Loucy (cell line): ENCODE measurements around the gene RHBDF1.

ENCODE experiments used
- H2AFZ ChIP-seq: fragments of 200-600 bp; sonication (generic); 2 replicates; pipeline ENCODE4 v1.6.0; 2016; ENCODE audit warnings: antibody characterized with exemption, mild to moderate bottlenecking, low read length, moderate library complexity
- H3F3A ChIP-seq: fragments of 200-600 bp; 2 replicates; pipeline ENCODE4 v1.6.0; 2016; ENCODE audit warnings: antibody characterized with exemption, low read depth, mild to moderate bottlenecking
- H3K27me3 ChIP-seq: fragments of 200-600 bp; sonication (generic); 2 replicates; pipeline ENCODE4 v1.6.1; 2014; ENCODE audit warnings: low read length, mild to moderate bottlenecking; ENCODE audit not compliant: insufficient read depth, poor library complexity, severe bottlenecking
- H3K36me3 ChIP-seq: fragments of 200-600 bp; sonication (generic); 2 replicates; pipeline ENCODE4 v1.6.1; 2016; ENCODE audit warnings: low read length; ENCODE audit not compliant: insufficient read depth
- H3K4me1 ChIP-seq: fragments of 200-600 bp; sonication (generic); 2 replicates; pipeline ENCODE4 v1.5.1; 2014; ENCODE audit warnings: low read length, mild to moderate bottlenecking; ENCODE audit not compliant: insufficient read depth, poor library complexity, severe bottlenecking
- H3K4me2 ChIP-seq: fragments of 200-600 bp; sonication (generic); 2 replicates; pipeline ENCODE4 v1.6.0; 2014; ENCODE audit warnings: antibody characterized with exemption, low read length, low read depth, mild to moderate bottlenecking; ENCODE audit not compliant: poor library complexity, severe bottlenecking
- H3K4me3 ChIP-seq: fragments of 200-600 bp; sonication (generic); 2 replicates; pipeline ENCODE4 v1.5.1; 2014; ENCODE audit warnings: low read length, mild to moderate bottlenecking, mixed read lengths; ENCODE audit not compliant: poor library complexity, severe bottlenecking
- H3K79me2 ChIP-seq: fragments of 200-600 bp; sonication (generic); 2 replicates; pipeline ENCODE4 v1.6.1; 2014; ENCODE audit warnings: low read length; ENCODE audit not compliant: insufficient read depth
- H3K9ac ChIP-seq: fragments of 200-600 bp; sonication (generic); 2 replicates; pipeline ENCODE4 v1.6.0; 2014; ENCODE audit warnings: mild to moderate bottlenecking, low read depth, low read length, moderate library complexity; ENCODE audit not compliant: poor library complexity, severe bottlenecking
- H3K9me2 ChIP-seq: fragments of 200-600 bp; sonication (generic); replicated peaks from 2 replicates; pipeline ENCODE4 v1.6.1; 2016; ENCODE audit warnings: low read depth, low read length, mixed read lengths
- H3K9me3 ChIP-seq: fragments of 200-600 bp; sonication (generic); 2 replicates; pipeline ENCODE4 v1.6.1; 2014; ENCODE audit warnings: mild to moderate bottlenecking, antibody characterized with exemption, low read length, low read depth; ENCODE audit not compliant: insufficient read depth
- H4K20me1 ChIP-seq: fragments of 200-600 bp; sonication (generic); 2 replicates; pipeline ENCODE4 v1.6.0; 2014; ENCODE audit warnings: antibody characterized with exemption, low read length, mild to moderate bottlenecking; ENCODE audit not compliant: insufficient read depth, poor library complexity, severe bottlenecking
- CTCF ChIP-seq: fragments of 200-600 bp; sonication (generic); conservative IDR thresholded peaks from 2 replicates; pipeline ENCODE4 v1.5.1; 2014; ENCODE audit warnings: mild to moderate bottlenecking, antibody characterized with exemption, low read length
- EZH2phosphoT487 ChIP-seq: fragments of 200-600 bp; IDR thresholded peaks from 2 replicates; pipeline ENCODE4 v1.6.1; 2018; ENCODE audit warnings: antibody characterized with exemption, mild to moderate bottlenecking, moderate library complexity, borderline replicate concordance

The RHBDF1 gene

DNA sequence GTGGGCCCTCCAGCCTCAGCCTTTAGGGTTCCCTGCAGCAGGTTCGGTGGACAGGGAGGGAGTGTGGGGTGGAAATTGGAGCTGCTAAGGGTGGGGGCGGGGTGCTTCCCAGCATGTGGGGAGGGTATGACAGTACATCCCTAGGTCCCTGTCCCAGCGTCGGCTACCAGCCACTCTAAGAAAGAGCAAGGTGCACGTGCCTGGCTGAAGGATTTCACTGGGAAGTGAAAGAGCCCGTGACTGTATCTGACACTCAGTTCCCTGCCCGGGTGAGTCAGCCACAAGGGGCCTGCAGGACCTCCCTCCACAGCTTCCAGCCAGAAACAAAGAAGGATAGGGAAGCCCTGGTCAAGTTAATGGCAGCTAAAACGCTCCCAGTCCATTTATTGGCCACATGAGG lies 14.7 kb downstream of the RHBDF1 start:
- Histone ChIP-seq H3K9me2 (no peaks in the 10 kb centered on the region), H3K4me1 (peaks cover 29% of the 10 kb centered on the region), H3K9ac (peak overlapping the region; percentile 48), H3K36me3 (no peaks in the 10 kb centered on the region), H4K20me1 (no peaks in the 10 kb centered on the region), H3K27me3 (no peaks in the 10 kb centered on the region), H2AFZ (no peak overlapping the region), H3K9me3 (no peaks in the 10 kb centered on the region), H3K4me3 (no peak overlapping the region), H3F3A (no peaks in the 10 kb centered on the region), H3K79me2 (peaks cover 7% of the 10 kb centered on the region; the same call in 1 of the 2 replicates), H3K4me2 (peak overlapping the region; percentile 48)
- TF ChIP-seq EZH2phosphoT487 (no peak), CTCF (no peak)

DNA sequence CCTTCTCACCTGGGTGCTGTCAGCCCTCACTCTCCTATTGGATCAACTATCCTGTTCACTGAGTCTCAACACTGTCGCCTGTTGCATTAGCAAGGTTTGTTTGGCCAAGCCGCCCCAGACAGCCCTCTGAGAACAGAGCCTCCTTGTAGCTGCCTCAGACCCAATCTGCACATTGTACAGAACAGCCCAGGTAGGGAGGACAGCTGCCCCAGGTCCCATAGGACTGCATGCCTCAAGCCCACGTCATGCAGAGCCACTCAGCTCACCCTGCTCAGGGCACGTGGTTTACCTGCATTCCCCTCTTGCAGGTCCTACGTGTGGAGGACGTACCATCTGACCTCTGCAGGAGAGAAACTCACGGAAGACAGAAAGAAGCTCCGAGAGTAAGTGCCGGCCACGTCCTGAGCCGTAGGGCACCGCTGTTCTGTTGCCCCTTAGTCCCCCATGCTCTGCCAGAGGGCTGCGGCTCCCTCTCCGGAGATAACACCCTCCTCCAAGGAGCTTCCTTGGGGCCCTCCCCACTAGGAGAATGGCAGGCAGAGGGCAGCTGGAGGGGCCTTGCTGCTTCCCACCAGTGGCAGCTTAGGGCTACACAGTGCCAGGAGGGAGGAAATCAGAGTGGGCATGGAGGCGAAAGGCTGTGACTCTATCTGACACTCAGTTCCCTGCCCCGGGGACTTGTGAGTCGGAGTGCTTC lies 16.1 kb downstream of the RHBDF1 start:
- no peaks in the 10 kb centered on the region for H3K36me3 ChIP-seq
- no peak for TF ChIP-seq CTCF
- no peak for TF ChIP-seq EZH2phosphoT487
- H3K27me3 ChIP-seq, result no peaks in the 10 kb centered on the region
- no peaks in the 10 kb centered on the region for H3F3A ChIP-seq
- H3K9ac ChIP-seq, result no peak overlapping the region
- H3K9me2 ChIP-seq, result no peaks in the 10 kb centered on the region
- H3K4me2 ChIP-seq, result no peak overlapping the region
- peaks cover 30% of the 10 kb centered on the region for H3K4me1 ChIP-seq
- no peaks in the 10 kb centered on the region for H4K20me1 ChIP-seq
- H3K79me2 ChIP-seq, result peaks cover 17% of the 10 kb centered on the region; the same call in 1 of the 2 replicates
- no peaks in the 10 kb centered on the region for H3K9me3 ChIP-seq
- H2AFZ ChIP-seq, result no peak overlapping the region
- no peak overlapping the region for H3K4me3 ChIP-seq

- Histone ChIP-seq H3K4me2 (peak overlapping the region; percentile 16), H3F3A (no peaks in the 10 kb centered on the region), H3K27me3 (no peaks in the 10 kb centered on the region), H3K4me3 (no peak overlapping the region), H4K20me1 (peaks cover 6% of the 10 kb centered on the region), H3K9me2 (no peaks in the 10 kb centered on the region), H3K4me1 (peaks cover 38% of the 10 kb centered on the region), H3K36me3 (no peaks in the 10 kb centered on the region), H2AFZ (no peak overlapping the region), H3K79me2 (peaks cover 22% of the 10 kb centered on the region; the same call in 1 of the 2 replicates), H3K9me3 (no peaks in the 10 kb centered on the region), H3K9ac (no peak overlapping the region)
- TF ChIP-seq EZH2phosphoT487 (no peak), CTCF (no peak)
These were observed 16.8 kb downstream of the RHBDF1 start for GRCh38 chr16:55571-56136.
